NOMO-1 treated with DMSO at 0.1 percent for 48 hours (cell line): Measurements from ENCODE around the gene CTPS2.

Source experiments
- DNase-seq: peaks from one replicate; lab custom pipeline; 2025; ENCODE audit not compliant: unreplicated experiment; lab: John Stamatoyannopoulos, UW

The CTPS2 gene

GRCh38 chrX:16573781-16574180 lies 138.7 kb downstream of the CTPS2 start:
- DNase-seq: no peak

GRCh38 chrX:16567681-16568080 lies 144.8 kb downstream of the CTPS2 start:
- no peak for DNase-seq

- DNase-seq: no peak
Observed at GRCh38 chrX:16566571-16566970, 145.9 kb downstream of the CTPS2 start.

- no peak for DNase-seq
Observed at GRCh38 chrX:16560173-16560572, 152.3 kb downstream of the CTPS2 start.

- DNase-seq: no peak
Observed at GRCh38 chrX:16559206-16559619, 153.3 kb downstream of the CTPS2 start.

- no peak for DNase-seq
Observed at GRCh38 chrX:16558489-16558888, 154.0 kb downstream of the CTPS2 start.

GRCh38 chrX:16552546-16552945 lies 159.9 kb downstream of the CTPS2 start:
- no peak for DNase-seq

- DNase-seq: no peak
Observed at GRCh38 chrX:16547644-16548043, 164.8 kb downstream of the CTPS2 start.

- no peak for DNase-seq
Observed at GRCh38 chrX:16544969-16545368, 167.5 kb downstream of the CTPS2 start.
